HCT116 (cell line): ENCODE measurements around the gene GUCY2C.

Source experiments
- EGR1 ChIP-seq: IDR thresholded peaks from 2 replicates; pipeline ENCODE4 v1.6.1; 2012; ENCODE audit warnings: low read depth
- ELF1 ChIP-seq: IDR thresholded peaks from 2 replicates; pipeline ENCODE4 v1.6.1; 2012; ENCODE audit warnings: low read depth, borderline replicate concordance
- EZH2 ChIP-seq: fragments of 200-600 bp; sonication (generic); IDR thresholded peaks from 2 replicates; pipeline ENCODE4 v1.6.1; 2017; ENCODE audit warnings: antibody characterized with exemption, mixed run types
- EZH2phosphoT487 ChIP-seq: fragments of 200-600 bp; IDR thresholded peaks from 2 replicates; pipeline ENCODE4 v1.6.1; 2018; ENCODE audit warnings: antibody characterized with exemption, borderline replicate concordance
- FOSL1 ChIP-seq: IDR thresholded peaks from 2 replicates; pipeline ENCODE4 v1.6.1; 2012; ENCODE audit warnings: low read depth
- JUND ChIP-seq: IDR thresholded peaks from 2 replicates; pipeline ENCODE4 v1.6.1; 2012
- POLR2A ChIP-seq: IDR thresholded peaks from 2 replicates; pipeline ENCODE4 v1.7.0; 2011; ENCODE audit warnings: borderline replicate concordance; ENCODE audit not compliant: insufficient read depth, insufficient read length; ENCODE audit errors: extremely low read depth
- POLR2AphosphoS5 ChIP-seq: IDR thresholded peaks from 2 replicates; pipeline ENCODE4 v1.6.1; 2011; ENCODE audit warnings: mild to moderate bottlenecking, low read depth, low read length, moderate library complexity
- RAD21 ChIP-seq: IDR thresholded peaks from 2 replicates; pipeline ENCODE4 v1.6.1; 2012; ENCODE audit warnings: low read depth, mild to moderate bottlenecking
- ZFX ChIP-seq: fragments of 450-650 bp; IDR thresholded peaks from 2 replicates; pipeline ENCODE4 v1.6.1; 2017
- TF ChIP-seq, protein P1 (sequence below), 3 experiments: fragments of 200-600 bp in 1 of 3; sonication (generic) in 1 of 3; IDR thresholded peaks in 2 of 3; conservative IDR thresholded peaks in 1 of 3; 2 replicates each; pipeline ENCODE4 v1.5.1; 2012 to 2017; ENCODE audit warnings: low read depth in 2 of 3, low read length in 2 of 3, antibody characterized with exemption in 1 of 3, borderline replicate concordance in 1 of 3, control low read depth in 1 of 3, mild to moderate bottlenecking in 1 of 3, mixed read lengths in 1 of 3, mixed run types in 1 of 3, moderate library complexity in 1 of 3; ENCODE audit not compliant: insufficient read depth in 1 of 3
- TF ChIP-seq, protein P2 (sequence below): IDR thresholded peaks from 2 replicates; pipeline ENCODE4 v1.6.1; 2011; ENCODE audit warnings: mild to moderate bottlenecking, low read length, moderate library complexity; ENCODE audit not compliant: insufficient replicate concordance; ENCODE audit errors: extremely low read depth
- TF ChIP-seq, protein P3 (sequence below): IDR thresholded peaks from 2 replicates; pipeline ENCODE4 v1.6.1; 2012

DNA sequence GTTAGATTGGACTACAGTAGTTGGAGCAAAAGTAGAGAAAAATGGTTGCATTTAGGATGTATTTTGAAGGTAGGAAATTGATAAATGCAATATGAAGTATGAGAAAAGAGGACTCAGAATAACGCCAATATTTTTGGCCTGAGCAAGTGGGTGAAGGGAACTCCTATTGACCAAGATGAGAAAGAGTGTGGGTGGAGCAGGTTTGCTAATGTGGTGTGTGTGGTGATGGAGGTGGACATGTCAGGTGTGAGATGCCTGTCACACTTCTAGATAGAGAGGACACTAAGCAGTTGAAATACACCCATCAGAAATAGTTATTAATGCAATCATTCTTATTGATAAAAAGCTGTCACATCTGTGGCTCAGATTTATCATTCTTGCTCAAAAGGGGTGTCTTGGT lies 7.3 kb downstream of the GUCY2C start:
- TF ChIP-seq POLR2A, result no peak
- TF ChIP-seq RAD21, result no peak
- TF ChIP-seq ZFX, result no peak
- TF ChIP-seq, protein P1, sequence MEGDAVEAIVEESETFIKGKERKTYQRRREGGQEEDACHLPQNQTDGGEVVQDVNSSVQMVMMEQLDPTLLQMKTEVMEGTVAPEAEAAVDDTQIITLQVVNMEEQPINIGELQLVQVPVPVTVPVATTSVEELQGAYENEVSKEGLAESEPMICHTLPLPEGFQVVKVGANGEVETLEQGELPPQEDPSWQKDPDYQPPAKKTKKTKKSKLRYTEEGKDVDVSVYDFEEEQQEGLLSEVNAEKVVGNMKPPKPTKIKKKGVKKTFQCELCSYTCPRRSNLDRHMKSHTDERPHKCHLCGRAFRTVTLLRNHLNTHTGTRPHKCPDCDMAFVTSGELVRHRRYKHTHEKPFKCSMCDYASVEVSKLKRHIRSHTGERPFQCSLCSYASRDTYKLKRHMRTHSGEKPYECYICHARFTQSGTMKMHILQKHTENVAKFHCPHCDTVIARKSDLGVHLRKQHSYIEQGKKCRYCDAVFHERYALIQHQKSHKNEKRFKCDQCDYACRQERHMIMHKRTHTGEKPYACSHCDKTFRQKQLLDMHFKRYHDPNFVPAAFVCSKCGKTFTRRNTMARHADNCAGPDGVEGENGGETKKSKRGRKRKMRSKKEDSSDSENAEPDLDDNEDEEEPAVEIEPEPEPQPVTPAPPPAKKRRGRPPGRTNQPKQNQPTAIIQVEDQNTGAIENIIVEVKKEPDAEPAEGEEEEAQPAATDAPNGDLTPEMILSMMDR (IDR thresholded peaks at IDR 0.05 in 2 of 3, conservative IDR thresholded peaks at IDR 0.05 in 1 of 3; ENCODE audit: borderline replicate concordance in 1 of 3, insufficient read depth in 1 of 3, low read depth in 2 of 3, low read length in 2 of 3), result no peak
- no peak for TF ChIP-seq POLR2AphosphoS5
- no peak for TF ChIP-seq EGR1
- TF ChIP-seq JUND, result no peak
- TF ChIP-seq FOSL1, result no peak
- TF ChIP-seq, protein P2, sequence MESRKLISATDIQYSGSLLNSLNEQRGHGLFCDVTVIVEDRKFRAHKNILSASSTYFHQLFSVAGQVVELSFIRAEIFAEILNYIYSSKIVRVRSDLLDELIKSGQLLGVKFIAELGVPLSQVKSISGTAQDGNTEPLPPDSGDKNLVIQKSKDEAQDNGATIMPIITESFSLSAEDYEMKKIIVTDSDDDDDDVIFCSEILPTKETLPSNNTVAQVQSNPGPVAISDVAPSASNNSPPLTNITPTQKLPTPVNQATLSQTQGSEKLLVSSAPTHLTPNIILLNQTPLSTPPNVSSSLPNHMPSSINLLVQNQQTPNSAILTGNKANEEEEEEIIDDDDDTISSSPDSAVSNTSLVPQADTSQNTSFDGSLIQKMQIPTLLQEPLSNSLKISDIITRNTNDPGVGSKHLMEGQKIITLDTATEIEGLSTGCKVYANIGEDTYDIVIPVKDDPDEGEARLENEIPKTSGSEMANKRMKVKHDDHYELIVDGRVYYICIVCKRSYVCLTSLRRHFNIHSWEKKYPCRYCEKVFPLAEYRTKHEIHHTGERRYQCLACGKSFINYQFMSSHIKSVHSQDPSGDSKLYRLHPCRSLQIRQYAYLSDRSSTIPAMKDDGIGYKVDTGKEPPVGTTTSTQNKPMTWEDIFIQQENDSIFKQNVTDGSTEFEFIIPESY, result no peak
- TF ChIP-seq, protein P3, sequence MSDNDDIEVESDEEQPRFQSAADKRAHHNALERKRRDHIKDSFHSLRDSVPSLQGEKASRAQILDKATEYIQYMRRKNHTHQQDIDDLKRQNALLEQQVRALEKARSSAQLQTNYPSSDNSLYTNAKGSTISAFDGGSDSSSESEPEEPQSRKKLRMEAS, result no peak
- no peak for TF ChIP-seq EZH2phosphoT487
- no peak for TF ChIP-seq EZH2
- TF ChIP-seq ELF1, result no peak
